HepG2 (cell line): ENCODE results near the gene KLHL40. TPM values are rescaled to one million over a fixed set of nuclear protein-coding genes. Genes with fewer than 3 reads are reported as not detected.
A peak's percentile ranks its signal among the peaks of the same experiment; 100 is the strongest.

ENCODE experiments used
- AKNA ChIP-seq: sonication (generic); formaldehyde crosslinking; IDR thresholded peaks from 2 replicates; pipeline ENCODE4 v1.4.0; 2020; ENCODE audit warnings: missing genetic modification reagents, borderline replicate concordance
- DZIP1 ChIP-seq: sonication (generic); formaldehyde crosslinking; IDR thresholded peaks from 2 replicates; pipeline ENCODE4 v1.5.0; 2020; ENCODE audit warnings: mild to moderate bottlenecking, missing genetic modification reagents
- GATAD2A ChIP-seq: IDR thresholded peaks from 2 replicates; pipeline ENCODE4 v1.6.1; 2016
- GZF1 ChIP-seq: sonication (generic); formaldehyde crosslinking; IDR thresholded peaks from 2 replicates; pipeline ENCODE4 v1.5.1; 2020; ENCODE audit warnings: mild to moderate bottlenecking, missing genetic modification reagents
- JUND ChIP-seq: sonication (generic); formaldehyde crosslinking; IDR thresholded peaks from 2 replicates; pipeline ENCODE4 v1.8.0; 2022; ENCODE audit warnings: mild to moderate bottlenecking, missing genetic modification reagents
- NFE2 ChIP-seq: sonication (generic); formaldehyde crosslinking; IDR thresholded peaks from 2 replicates; pipeline ENCODE4 v1.4.0; 2020; ENCODE audit warnings: missing genetic modification reagents
- PTBP1 ChIP-seq: fragments of 200-400 bp; formaldehyde crosslinking; IDR thresholded peaks from 2 replicates; pipeline ENCODE4 v1.6.1; 2018; ENCODE audit warnings: low read length, low read depth; ENCODE audit not compliant: poor library complexity, severe bottlenecking
- SIX4 ChIP-seq: sonication (generic); formaldehyde crosslinking; IDR thresholded peaks from 2 replicates; pipeline ENCODE4 v1.4.0; 2020; ENCODE audit warnings: missing genetic modification reagents
- SP5 ChIP-seq: IDR thresholded peaks from 2 replicates; pipeline ENCODE4 v1.6.1; 2016; ENCODE audit warnings: low read depth, borderline replicate concordance
- ZFP90 ChIP-seq: sonication (generic); formaldehyde crosslinking; IDR thresholded peaks from 2 replicates; pipeline ENCODE4 v1.8.0; 2022; ENCODE audit warnings: missing genetic modification reagents, mild to moderate bottlenecking, inconsistent platforms, borderline replicate concordance
- ZNF124 ChIP-seq: sonication (generic); formaldehyde crosslinking; IDR thresholded peaks from 2 replicates; pipeline ENCODE4 v1.4.0; 2020; ENCODE audit warnings: missing genetic modification reagents
- ZNF501 ChIP-seq: sonication (generic); formaldehyde crosslinking; IDR thresholded peaks from 2 replicates; pipeline ENCODE4 v1.5.1; 2020; ENCODE audit warnings: mild to moderate bottlenecking, moderate library complexity, missing genetic modification reagents
- ZNF558 ChIP-seq: sonication (generic); formaldehyde crosslinking; IDR thresholded peaks from 2 replicates; pipeline ENCODE4 v1.9.0; 2022; ENCODE audit warnings: mild to moderate bottlenecking, missing genetic modification reagents, borderline replicate concordance
- polyA plus RNA-seq, 8 experiments: library from polyadenylated mRNA; depleted of rRNA in 3 of 8; stranded (reverse) in 7 of 8; unstranded in 1 of 8; fragments of >200 nt; fragmentation: Illumina TruSeq in 4 of 8; extraction: Trizol in 4 of 8; gene quantifications; 2 replicates each; pipeline versions ENCODE4 v1.2.1 to v1.2.3, GENCODE V29; 2011 to 2016; ENCODE audit warnings: low read depth in 4 of 8, missing spikeins in 1 of 8, mixed read lengths in 1 of 8; ENCODE audit not compliant: insufficient read depth in 1 of 8
- total RNA-seq, 5 experiments: library from RNA; depleted of rRNA; stranded (reverse); fragments of >200 nt; fragmentation: Illumina TruSeq; extraction: Trizol; gene quantifications; 2 replicates each; pipeline ENCODE4 v1.2.3, GENCODE V29; 2016; ENCODE audit warnings: low read depth in 1 of 5
- TF ChIP-seq, protein P1 (sequence below): sonication (generic); formaldehyde crosslinking; IDR thresholded peaks from one replicate; pipeline ENCODE4 v1.5.1; 2020; ENCODE audit warnings: mild to moderate bottlenecking, missing genetic modification reagents; ENCODE audit errors: not compliant biosample characterization

The KLHL40 gene
- total and polyA plus RNA-seq, 2 of the 13 experiments (the other 11 are each of a cell fraction or from before 2014, with no cell fraction given), result not detected

DNA sequence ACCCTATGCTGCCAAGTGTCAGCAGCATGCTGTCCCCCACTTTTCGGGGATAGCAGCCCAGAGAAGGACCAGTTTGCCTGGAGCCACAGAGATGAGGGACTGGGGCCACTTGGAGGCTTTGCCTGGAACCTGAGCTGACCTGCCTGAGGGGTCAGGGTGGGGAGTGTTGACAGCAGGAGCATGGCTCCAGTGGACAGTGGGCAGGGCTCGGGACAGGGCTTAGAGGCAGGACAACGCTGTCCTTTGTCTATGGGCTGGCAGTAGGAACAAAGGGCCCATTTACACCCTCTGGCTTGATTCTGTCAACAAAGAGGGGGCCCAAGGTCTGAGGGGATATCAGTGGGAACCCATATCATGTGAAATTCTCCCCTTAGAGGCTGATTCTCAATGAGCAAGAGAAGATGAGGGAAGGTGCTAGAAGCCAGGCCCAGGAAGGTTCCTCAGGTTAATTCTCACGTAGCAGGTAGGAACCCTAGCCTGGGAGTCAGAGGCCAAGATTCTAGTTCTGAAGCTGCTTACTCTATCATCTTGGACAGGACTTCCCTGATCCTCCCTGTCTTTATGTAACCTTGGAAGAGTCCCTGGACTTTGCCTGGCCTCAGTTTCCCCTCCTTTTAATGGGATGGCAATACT lies 47.0 kb downstream of the KLHL40 start (continued):
- TF ChIP-seq, protein P1, sequence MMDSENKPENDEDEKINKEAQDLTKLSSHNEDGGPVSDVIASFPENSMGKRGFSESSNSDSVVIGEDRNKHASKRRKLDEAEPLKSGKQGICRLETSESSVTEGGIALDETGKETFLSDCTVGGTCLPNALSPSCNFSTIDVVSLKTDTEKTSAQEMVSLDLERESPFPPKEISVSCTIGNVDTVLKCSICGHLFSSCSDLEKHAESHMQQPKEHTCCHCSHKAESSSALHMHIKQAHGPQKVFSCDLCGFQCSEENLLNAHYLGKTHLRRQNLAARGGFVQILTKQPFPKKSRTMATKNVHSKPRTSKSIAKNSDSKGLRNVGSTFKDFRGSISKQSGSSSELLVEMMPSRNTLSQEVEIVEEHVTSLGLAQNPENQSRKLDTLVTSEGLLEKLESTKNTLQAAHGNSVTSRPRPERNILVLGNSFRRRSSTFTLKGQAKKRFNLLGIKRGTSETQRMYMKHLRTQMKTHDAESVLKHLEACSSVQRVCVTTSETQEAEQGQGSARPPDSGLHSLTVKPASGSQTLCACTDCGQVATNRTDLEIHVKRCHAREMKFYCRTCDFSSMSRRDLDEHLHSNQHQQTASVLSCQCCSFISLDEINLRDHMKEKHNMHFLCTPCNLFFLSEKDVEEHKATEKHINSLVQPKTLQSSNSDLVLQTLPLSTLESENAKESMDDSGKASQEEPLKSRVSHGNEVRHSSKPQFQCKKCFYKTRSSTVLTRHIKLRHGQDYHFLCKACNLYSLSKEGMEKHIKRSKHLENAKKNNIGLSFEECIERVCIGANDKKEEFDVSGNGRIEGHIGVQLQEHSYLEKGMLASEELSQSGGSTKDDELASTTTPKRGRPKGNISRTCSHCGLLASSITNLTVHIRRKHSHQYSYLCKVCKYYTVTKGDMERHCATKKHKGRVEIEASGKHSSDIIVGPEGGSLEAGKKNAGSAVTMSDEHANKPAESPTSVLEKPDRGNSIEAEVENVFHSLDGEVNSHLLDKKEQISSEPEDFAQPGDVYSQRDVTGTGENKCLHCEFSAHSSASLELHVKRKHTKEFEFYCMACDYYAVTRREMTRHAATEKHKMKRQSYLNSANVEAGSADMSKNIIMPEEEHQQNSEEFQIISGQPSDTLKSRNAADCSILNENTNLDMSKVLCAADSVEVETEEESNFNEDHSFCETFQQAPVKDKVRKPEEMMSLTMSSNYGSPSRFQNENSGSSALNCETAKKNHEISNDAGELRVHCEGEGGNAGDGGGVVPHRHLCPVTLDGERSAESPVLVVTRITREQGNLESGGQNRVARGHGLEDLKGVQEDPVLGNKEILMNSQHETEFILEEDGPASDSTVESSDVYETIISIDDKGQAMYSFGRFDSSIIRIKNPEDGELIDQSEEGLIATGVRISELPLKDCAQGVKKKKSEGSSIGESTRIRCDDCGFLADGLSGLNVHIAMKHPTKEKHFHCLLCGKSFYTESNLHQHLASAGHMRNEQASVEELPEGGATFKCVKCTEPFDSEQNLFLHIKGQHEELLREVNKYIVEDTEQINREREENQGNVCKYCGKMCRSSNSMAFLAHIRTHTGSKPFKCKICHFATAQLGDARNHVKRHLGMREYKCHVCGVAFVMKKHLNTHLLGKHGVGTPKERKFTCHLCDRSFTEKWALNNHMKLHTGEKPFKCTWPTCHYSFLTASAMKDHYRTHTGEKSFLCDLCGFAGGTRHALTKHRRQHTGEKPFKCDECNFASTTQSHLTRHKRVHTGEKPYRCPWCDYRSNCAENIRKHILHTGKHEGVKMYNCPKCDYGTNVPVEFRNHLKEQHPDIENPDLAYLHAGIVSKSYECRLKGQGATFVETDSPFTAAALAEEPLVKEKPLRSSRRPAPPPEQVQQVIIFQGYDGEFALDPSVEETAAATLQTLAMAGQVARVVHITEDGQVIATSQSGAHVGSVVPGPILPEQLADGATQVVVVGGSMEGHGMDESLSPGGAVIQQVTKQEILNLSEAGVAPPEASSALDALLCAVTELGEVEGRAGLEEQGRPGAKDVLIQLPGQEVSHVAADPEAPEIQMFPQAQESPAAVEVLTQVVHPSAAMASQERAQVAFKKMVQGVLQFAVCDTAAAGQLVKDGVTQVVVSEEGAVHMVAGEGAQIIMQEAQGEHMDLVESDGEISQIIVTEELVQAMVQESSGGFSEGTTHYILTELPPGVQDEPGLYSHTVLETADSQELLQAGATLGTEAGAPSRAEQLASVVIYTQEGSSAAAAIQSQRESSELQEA (CRISPR knock-in tag), result no peak
- TF ChIP-seq SP5 (CRISPR knock-in tag) (peak; percentile 83), JUND (CRISPR knock-in tag) (no peak; the same call in 1 of the 2 replicates), GZF1 (CRISPR knock-in tag) (no peak), ZFP90 (CRISPR knock-in tag) (peak; percentile 59; the same call in 1 of the 2 replicates), AKNA (CRISPR knock-in tag) (no peak), SIX4 (peak; percentile 88), NFE2 (CRISPR knock-in tag) (no peak), PTBP1 (no peak), ZNF501 (CRISPR knock-in tag) (no peak), ZNF558 (CRISPR knock-in tag) (no peak), DZIP1 (no peak), GATAD2A (CRISPR knock-in tag) (peak; percentile 83), ZNF124 (CRISPR knock-in tag) (no peak)
